ENCODE results near the gene NLGN1. TPM values are rescaled to one million over a fixed set of nuclear protein-coding genes. Genes with fewer than 3 reads are reported as not detected.

Gene NLGN1
- total RNA-seq, 1 experiment from 2014 or later = 5.2 TPM

- Histone ChIP-seq H2BK12ac (ENCODE audit: insufficient read length, low read depth, low read length) (no peak overlapping the region), H3K23ac (ENCODE audit: insufficient read length, low read depth, low read length) (no peak overlapping the region), H3K9ac (ENCODE audit: extremely low read depth, insufficient read length, low read length) (no peak overlapping the region), H3K23me2 (ENCODE audit: insufficient read length, low read depth, low read length, poor library complexity, severe bottlenecking) (no peaks in the 10 kb centered on the region), H3K79me2 (ENCODE audit: insufficient read depth, low read length) (no peaks in the 10 kb centered on the region), H2BK120ac (ENCODE audit: low read depth, low read length, poor library complexity, severe bottlenecking) (no peak overlapping the region), H4K5ac (ENCODE audit: insufficient read length, low read depth, low read length) (no peak overlapping the region), H2BK20ac (ENCODE audit: low read depth, low read length, poor library complexity, severe bottlenecking) (no peak overlapping the region), H2AK5ac (ENCODE audit: insufficient read length, low read length) (no peak overlapping the region), H3K27ac (ENCODE audit: insufficient read length, low read depth, low read length) (no peak overlapping the region), H3K14ac (ENCODE audit: insufficient read depth, low read length) (no peak overlapping the region), H3K79me1 (ENCODE audit: insufficient read depth, low read depth, low read length, poor library complexity, severe bottlenecking) (no peaks in the 10 kb centered on the region), H3K27me3 (ENCODE audit: insufficient read depth, low read length) (no peaks in the 10 kb centered on the region), H2AFZ (ENCODE audit: low read length) (no peak overlapping the region), H4K20me1 (ENCODE audit: control insufficient read depth, insufficient read depth, insufficient read length) (no peaks in the 10 kb centered on the region), H3K4me1 (ENCODE audit: insufficient read depth, low read length) (no peaks in the 10 kb centered on the region), H3K9me3 (ENCODE audit: control insufficient read depth, low read depth, low read length) (no peaks in the 10 kb centered on the region), H2BK5ac (ENCODE audit: insufficient read length, low read length) (no peak overlapping the region), H4K8ac (replicated peaks; ENCODE audit: insufficient read length, low read depth, low read length) (no peak overlapping the region), H3K4ac (ENCODE audit: low read depth, low read length) (no peak overlapping the region), H2BK15ac (ENCODE audit: low read depth, low read length) (no peak overlapping the region), H3T11ph (ENCODE audit: low read length) (no peak overlapping the region), H4K91ac (ENCODE audit: insufficient read length, low read depth, low read length) (no peak overlapping the region), H3K56ac (ENCODE audit: insufficient read length, low read depth, low read length) (no peak overlapping the region), H3K18ac (ENCODE audit: insufficient read length, low read depth, low read length) (no peak overlapping the region), H3K4me2 (ENCODE audit: insufficient read depth, insufficient read length, low read length) (no peak overlapping the region)
- WGBS (ENCODE audit: extremely low coverage, insufficient read length, low lambda C conversion rate) = no CpG with 5 or more reads among the region's 1 CpG
- DNase-seq = no peak
- Mint-ChIP-seq H3K4me3 (no peak overlapping the region), H3K4me1 (peaks cover 4 to 6% of the 10 kb centered on the region in 2 experiments; a peak in 3 of 4 replicates), H3K9me3 (no peaks in the 10 kb centered on the region), H3K27ac (peak overlapping the region in 1 of 3 experiments; percentile 50; a peak in 1 of 7 replicates), H3K36me3 (ENCODE audit: insufficient read depth in 1 of 3, low read depth in 3 of 3) (no peaks in the 10 kb centered on the region), H3K27me3 (ENCODE audit: low read depth) (no peaks in the 10 kb centered on the region)
- no peak for TF ChIP-seq CTCF (conservative IDR thresholded peaks at IDR 0.05)
Observed at GRCh38 chr3:173945170-173945569, 547.6 kb downstream of the NLGN1 start.

Measured in H9 (cell line).